Measurements from ENCODE around the gene DMKN. TPM values are rescaled to one million over a fixed set of nuclear protein-coding genes. Genes with fewer than 3 reads are reported as not detected.

The DMKN gene
- total and polyA plus RNA-seq, 9 of the 15 experiments (the other 6 are each of a cell fraction or from before 2014, with no cell fraction given) = 0.36 to 0.53 TPM; not detected in 7

DNA sequence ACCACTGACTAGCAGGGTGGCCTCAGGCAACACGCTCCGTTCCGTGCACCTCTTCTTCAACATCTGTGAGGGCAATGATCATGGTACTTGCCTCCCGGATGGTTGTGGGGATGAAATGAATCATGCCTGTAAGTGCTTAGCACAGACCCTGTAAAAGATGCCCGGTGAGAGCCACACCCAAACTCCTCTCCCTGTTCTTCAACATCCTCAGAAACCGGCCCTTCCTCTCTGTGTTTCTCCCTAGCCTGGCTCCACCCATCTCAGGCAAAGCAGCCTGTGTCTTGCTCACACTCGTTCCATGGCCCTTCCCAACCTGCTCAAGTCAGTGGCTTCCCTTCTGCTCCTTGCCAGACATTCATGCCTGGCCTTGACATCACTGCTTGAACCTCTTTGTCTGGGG, 5.8 kb upstream of the DMKN start:
- Histone ChIP-seq H3K9me1 (ENCODE audit: control insufficient read depth, insufficient read depth, low read length) (no peaks in the 10 kb centered on the region), H3K27me3 (ENCODE audit: control insufficient read depth in 2 of 2, insufficient read depth in 2 of 2, low read length in 2 of 2) (peaks cover 19 to 59% of the 10 kb centered on the region in 2 experiments; a peak in 4 of 5 replicates), H2AFZ (ENCODE audit: low read depth, low read length) (no peak overlapping the region), H3K36me3 (ENCODE audit: control insufficient read depth, insufficient read depth, low read length) (no peaks in the 10 kb centered on the region), H3K9ac (ENCODE audit: insufficient read depth in 1 of 2, low read depth in 2 of 2, low read length in 2 of 2) (no peak overlapping the region), H3K4me1 (replicated peaks in 1 of 2; ENCODE audit: control insufficient read depth in 2 of 2, insufficient read depth in 2 of 2, low read length in 2 of 2) (peaks cover 0 to 4% of the 10 kb centered on the region in 2 experiments; a peak in 3 of 5 replicates), H3K79me2 (ENCODE audit: control insufficient read depth, insufficient read depth, low read length) (no peaks in the 10 kb centered on the region), H4K20me1 (replicated peaks; ENCODE audit: control insufficient read depth, insufficient read depth, low read length) (peaks cover 4% of the 10 kb centered on the region; the same call in 1 of the 2 replicates), H3K27ac (ENCODE audit: extremely low read depth, low read depth, low read length) (no peak overlapping the region), H3K4me2 (ENCODE audit: insufficient read depth, low read length) (no peak overlapping the region), H3K9me3 (replicated peaks; ENCODE audit: control insufficient read depth, insufficient read depth, low read depth, low read length) (no peaks in the 10 kb centered on the region), H3K4me3 (no peak overlapping the region)
- 8% methylated on average over 7 of the region's 7 CpGs for WGBS (ENCODE audit: insufficient coverage, low coverage, missing lambda C conversion rate)
- BruUV-seq (replicated peaks) = no TSS peak
- CTCF ChIA-PET (ENCODE audit: low intra/inter-chr PET ratio) = no interaction called here
- POLR2A ChIA-PET = interaction anchor here (1.0 to 1.3 kb wide), 2 partner anchors 9 kb away, joined by 3 to 5 read pairs; no protein-coding TSS in a partner anchor
- ATAC-seq (no peak; the same call in 2 of the 3 replicates), FAIRE-seq (no peak), DNase-seq (ENCODE audit: extremely low read depth in 1 of 4, low spot score in 3 of 4) (no peak)
- intact Hi-C loops (cut with micrococcal nuclease) = no loop called here
- in situ Hi-C loops (cut with MboI) = no loop called here
- TF ChIP-seq ARID2 (IDR thresholded peaks at IDR 0.05) (no peak), NFE2L1 (tag; IDR thresholded peaks at IDR 0.05; ENCODE audit: borderline replicate concordance, low read depth) (no peak), DNMT1 (IDR thresholded peaks at IDR 0.05) (no peak), PRPF4 (IDR thresholded peaks at IDR 0.05; ENCODE audit: insufficient read depth, low read depth, low read length, poor library complexity, severe bottlenecking) (no peak)

DNA sequence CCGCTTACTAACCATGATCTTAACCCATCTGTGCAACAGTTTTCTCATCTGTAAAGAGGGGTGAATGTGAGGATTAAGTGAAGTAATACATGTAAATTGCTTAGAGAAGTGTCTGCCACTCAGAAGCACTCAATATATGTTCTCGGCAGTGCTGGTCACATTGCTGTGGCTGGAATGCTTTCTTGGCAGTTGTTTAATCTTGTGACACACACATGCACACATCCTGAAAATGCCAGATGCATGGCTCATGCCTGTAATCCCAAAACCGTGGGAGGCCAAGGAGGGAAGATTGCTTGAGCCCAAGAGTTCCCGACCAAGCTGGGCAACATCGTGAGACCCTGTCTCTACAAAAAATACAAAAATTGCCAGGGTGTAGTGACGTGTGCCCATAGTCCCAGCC, 4.9 kb upstream of the DMKN start:
- no peak overlapping the region for H3K4me2 ChIP-seq (ENCODE audit: insufficient read depth, low read length)
- no peak overlapping the region for H3K9ac ChIP-seq (ENCODE audit: insufficient read depth in 1 of 2, low read depth in 2 of 2, low read length in 2 of 2)
- H4K20me1 ChIP-seq (replicated peaks; ENCODE audit: control insufficient read depth, insufficient read depth, low read length) = peaks cover 7% of the 10 kb centered on the region; the same call in 1 of the 2 replicates
- ATAC-seq = no peak
- no TSS peak for BruUV-seq (replicated peaks)
- H3K9me3 ChIP-seq (replicated peaks; ENCODE audit: control insufficient read depth, insufficient read depth, low read depth, low read length) = no peaks in the 10 kb centered on the region
- H3K36me3 ChIP-seq (ENCODE audit: control insufficient read depth, insufficient read depth, low read length) = no peaks in the 10 kb centered on the region
- 2% methylated on average over 6 of the region's 6 CpGs for WGBS (ENCODE audit: insufficient coverage, low coverage, missing lambda C conversion rate)
- H3K27ac ChIP-seq (ENCODE audit: extremely low read depth, low read depth, low read length) = no peak overlapping the region
- peaks cover 0 to 13% of the 10 kb centered on the region in 2 experiments; a peak in 4 of 5 replicates for H3K4me1 ChIP-seq (replicated peaks in 1 of 2; ENCODE audit: control insufficient read depth in 2 of 2, insufficient read depth in 2 of 2, low read length in 2 of 2)
- H2AFZ ChIP-seq (ENCODE audit: low read depth, low read length) = no peak overlapping the region
- ChIA-PET POLR2A (interaction anchor here (1.0 kb wide), 1 partner anchor 8 kb away, joined by 3 read pairs; no protein-coding TSS in a partner anchor), CTCF (ENCODE audit: low intra/inter-chr PET ratio) (no interaction called here)
- intact Hi-C loops (cut with micrococcal nuclease) = no loop called here
- no peak for FAIRE-seq
- no peak overlapping the region for H3K4me3 ChIP-seq
- no peak for DNase-seq (ENCODE audit: extremely low read depth in 1 of 4, low spot score in 3 of 4)
- H3K9me1 ChIP-seq (ENCODE audit: control insufficient read depth, insufficient read depth, low read length) = no peaks in the 10 kb centered on the region
- in situ Hi-C loops (cut with MboI) = no loop called here
- no peaks in the 10 kb centered on the region for H3K79me2 ChIP-seq (ENCODE audit: control insufficient read depth, insufficient read depth, low read length)
- H3K27me3 ChIP-seq (ENCODE audit: control insufficient read depth in 2 of 2, insufficient read depth in 2 of 2, low read length in 2 of 2) = peaks cover 19 to 59% of the 10 kb centered on the region in 2 experiments; a peak in 4 of 5 replicates
- TF ChIP-seq NFE2L1 (tag; IDR thresholded peaks at IDR 0.05; ENCODE audit: borderline replicate concordance, low read depth) (no peak), NFIC (IDR thresholded peaks at IDR 0.05) (no peak), GABPB1 (CRISPR knock-in tag; IDR thresholded peaks at IDR 0.05) (no peak), KAT2B (IDR thresholded peaks at IDR 0.05; ENCODE audit: low read depth, low read length) (no peak), NFE2 (IDR thresholded peaks at IDR 0.05; ENCODE audit: low read depth) (no peak), SP2 (IDR thresholded peaks at IDR 0.05; ENCODE audit: extremely low read depth, low read depth, low read length, poor library complexity, severe bottlenecking) (no peak)
